Hepatocyte (in vitro differentiated cells): ENCODE data around the gene TMEM184B.

ENCODE experiments used
- EZH2 ChIP-seq: fragments of 200-600 bp; sonication (generic); IDR thresholded peaks from 2 replicates; pipeline ENCODE4 v1.6.1; 2016; ENCODE audit warnings: antibody characterized with exemption, mild to moderate bottlenecking, borderline replicate concordance
- EZH2phosphoT487 ChIP-seq: fragments of 200-600 bp; sonication (generic); IDR thresholded peaks from one replicate; pipeline ENCODE4 v1.6.1; 2018; ENCODE audit warnings: antibody characterized with exemption, mild to moderate bottlenecking, low read depth, moderate library complexity; ENCODE audit not compliant: unreplicated experiment, severe bottlenecking
- TF ChIP-seq, protein P1 (sequence below): fragments of 200-600 bp; sonication (generic); IDR thresholded peaks from 2 replicates; pipeline ENCODE4 v1.5.1; 2016; ENCODE audit warnings: antibody characterized with exemption, mild to moderate bottlenecking; ENCODE audit not compliant: poor library complexity

DNA sequence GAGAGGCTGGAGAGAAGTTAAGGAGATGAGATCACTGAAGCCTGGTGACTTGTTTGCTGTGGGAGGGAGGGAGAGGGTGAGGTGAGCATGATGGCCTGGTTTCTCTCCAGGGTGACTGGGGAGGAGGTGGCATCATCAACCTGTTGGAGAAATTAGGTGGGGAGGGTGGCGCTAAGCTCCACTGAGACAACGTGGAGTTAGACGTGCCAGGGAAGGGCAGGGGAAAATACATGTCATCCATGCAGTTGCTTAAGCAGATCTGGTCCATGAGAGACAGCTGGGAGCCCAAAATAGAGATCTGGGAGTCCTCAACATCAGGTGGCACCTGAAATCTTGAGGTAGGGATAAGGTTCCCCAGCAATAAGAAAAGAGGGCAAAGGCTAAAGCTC lies 80.3 kb downstream of the TMEM184B start:
- TF ChIP-seq, protein P1, sequence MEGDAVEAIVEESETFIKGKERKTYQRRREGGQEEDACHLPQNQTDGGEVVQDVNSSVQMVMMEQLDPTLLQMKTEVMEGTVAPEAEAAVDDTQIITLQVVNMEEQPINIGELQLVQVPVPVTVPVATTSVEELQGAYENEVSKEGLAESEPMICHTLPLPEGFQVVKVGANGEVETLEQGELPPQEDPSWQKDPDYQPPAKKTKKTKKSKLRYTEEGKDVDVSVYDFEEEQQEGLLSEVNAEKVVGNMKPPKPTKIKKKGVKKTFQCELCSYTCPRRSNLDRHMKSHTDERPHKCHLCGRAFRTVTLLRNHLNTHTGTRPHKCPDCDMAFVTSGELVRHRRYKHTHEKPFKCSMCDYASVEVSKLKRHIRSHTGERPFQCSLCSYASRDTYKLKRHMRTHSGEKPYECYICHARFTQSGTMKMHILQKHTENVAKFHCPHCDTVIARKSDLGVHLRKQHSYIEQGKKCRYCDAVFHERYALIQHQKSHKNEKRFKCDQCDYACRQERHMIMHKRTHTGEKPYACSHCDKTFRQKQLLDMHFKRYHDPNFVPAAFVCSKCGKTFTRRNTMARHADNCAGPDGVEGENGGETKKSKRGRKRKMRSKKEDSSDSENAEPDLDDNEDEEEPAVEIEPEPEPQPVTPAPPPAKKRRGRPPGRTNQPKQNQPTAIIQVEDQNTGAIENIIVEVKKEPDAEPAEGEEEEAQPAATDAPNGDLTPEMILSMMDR: no peak
- TF ChIP-seq EZH2 (no peak), EZH2phosphoT487 (no peak)
